ENCODE data around the gene ARHGAP40. TPM values are rescaled to one million over a fixed set of nuclear protein-coding genes. Genes with fewer than 3 reads are reported as not detected.

The ARHGAP40 gene
- total and polyA plus RNA-seq, 2 of the 8 experiments (the other 6 are each of a cell fraction or from before 2014, with no cell fraction given), result 0.74 to 1.4 TPM

DNA sequence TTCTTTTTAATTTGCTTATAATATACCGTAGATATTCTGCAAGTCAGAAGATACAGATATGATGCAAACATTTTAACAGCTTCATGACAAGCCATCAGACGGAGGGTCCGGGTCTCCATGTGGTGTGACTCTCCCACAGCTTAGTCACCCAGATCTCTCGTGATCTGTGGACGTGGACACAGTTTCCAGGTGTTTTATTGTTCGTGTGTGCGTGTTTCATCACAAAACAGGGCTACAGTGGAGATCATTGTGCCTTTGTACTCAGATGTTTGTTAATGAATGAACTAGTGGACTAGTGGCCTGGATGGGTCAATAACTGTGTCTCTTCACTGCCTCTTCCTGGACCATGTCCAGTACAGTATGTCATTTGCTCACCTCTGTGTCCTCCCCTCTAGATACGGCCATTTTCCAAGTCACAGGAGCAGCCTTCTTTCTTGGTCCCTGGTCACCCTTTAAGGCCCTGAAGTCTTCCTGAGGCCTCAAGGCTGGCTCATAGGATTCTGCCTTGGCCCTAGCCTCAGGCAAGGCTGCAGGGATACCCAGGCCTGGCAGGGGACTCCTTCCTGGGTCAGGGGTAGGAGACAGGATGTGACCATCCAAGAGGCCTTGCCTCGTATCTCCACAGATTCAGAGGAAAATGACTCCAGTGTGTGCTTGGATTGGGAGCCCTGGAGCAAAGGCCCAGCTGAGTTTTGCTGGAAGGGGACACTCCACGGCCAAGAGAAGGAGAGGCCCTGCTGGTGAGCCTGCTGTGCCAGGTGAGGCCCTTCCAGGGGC lies 16.0 kb upstream of the ARHGAP40 start (continued):
- TF ChIP-seq ATF2 (IDR thresholded peaks at IDR 0.05; ENCODE audit: low read length), result no peak
- no peak for TF ChIP-seq GTF2F1 (IDR thresholded peaks at IDR 0.05; ENCODE audit: borderline replicate concordance, low read depth, low read length)
- no peak for TF ChIP-seq BACH1 (IDR thresholded peaks at IDR 0.05; ENCODE audit: low read length)
- no peak for TF ChIP-seq BCL11A (IDR thresholded peaks at IDR 0.05; ENCODE audit: low read depth in 2 of 2, low read length in 2 of 2)
- no peak for TF ChIP-seq KDM4A (IDR thresholded peaks at IDR 0.05; ENCODE audit: low read depth, low read length, severe bottlenecking)

Measured in H1 (cell line).